ENCODE data around the gene LYRM2. TPM values are rescaled to one million over a fixed set of nuclear protein-coding genes. Genes with fewer than 3 reads are reported as not detected.

The LYRM2 gene
- total RNA-seq: 31.2 TPM

GRCh38 chr6:89638320-89639195 lies at the start of gene LYRM2:
Gene LYRM2 (minus strand): TSS chr6:89638747. CDS start chr6:89638716, 31 bp downstream.
- DNase-seq: peak; percentile 94

- no peak for DNase-seq
Observed at GRCh38 chr6:89688328-89688727, 49.8 kb upstream of the LYRM2 start.

- no peak for DNase-seq
Observed at GRCh38 chr6:89685311-89685710, 46.8 kb upstream of the LYRM2 start.

- DNase-seq: no peak
Observed at GRCh38 chr6:89682991-89683390, 44.4 kb upstream of the LYRM2 start.

- no peak for DNase-seq
Observed at GRCh38 chr6:89681983-89682564, 43.5 kb upstream of the LYRM2 start.

GRCh38 chr6:89680551-89680950 lies 42.0 kb upstream of the LYRM2 start:
- DNase-seq: no peak

GRCh38 chr6:89680150-89680549 lies 41.6 kb upstream of the LYRM2 start:
- DNase-seq: no peak

GRCh38 chr6:89679215-89680120 lies 40.9 kb upstream of the LYRM2 start:
- no peak for DNase-seq

- no peak for DNase-seq
Observed at GRCh38 chr6:89678531-89678930, 40.0 kb upstream of the LYRM2 start.

- no peak for DNase-seq
Observed at GRCh38 chr6:89675949-89676748, 37.6 kb upstream of the LYRM2 start.

GRCh38 chr6:89670935-89671565 lies 32.5 kb upstream of the LYRM2 start:
- no peak for DNase-seq

- DNase-seq: no peak
Observed at GRCh38 chr6:89669002-89669401, 30.5 kb upstream of the LYRM2 start.

- DNase-seq: no peak
Observed at GRCh38 chr6:89667872-89668556, 29.5 kb upstream of the LYRM2 start.

- no peak for DNase-seq
Observed at GRCh38 chr6:89662659-89663223, 24.2 kb upstream of the LYRM2 start.

- DNase-seq: no peak
Observed at GRCh38 chr6:89661559-89661958, 23.0 kb upstream of the LYRM2 start.

- no peak for DNase-seq
Observed at GRCh38 chr6:89660981-89661380, 22.4 kb upstream of the LYRM2 start.

GRCh38 chr6:89657445-89658158 lies 19.1 kb upstream of the LYRM2 start:
- no peak for DNase-seq

GRCh38 chr6:89655122-89655521 lies 16.6 kb upstream of the LYRM2 start:
- DNase-seq: no peak

GRCh38 chr6:89650579-89650978 lies 12.0 kb upstream of the LYRM2 start:
- no peak for DNase-seq

GRCh38 chr6:89649682-89650081 lies 11.1 kb upstream of the LYRM2 start:
- DNase-seq: no peak

All from occipital lobe (tissue), 2 donors.